GM10266 (cell line): ENCODE measurements around the gene CACNA1G.

Experiments used
- DNase-seq: peaks from one replicate; pipeline ENCODE4 v3.0.0; 2012; ENCODE audit errors: extremely low spot score
- TF ChIP-seq, protein P1 (sequence below): IDR thresholded peaks from 2 replicates; pipeline ENCODE4 v1.5.1; 2012; ENCODE audit warnings: mild to moderate bottlenecking, low read depth; ENCODE audit not compliant: control insufficient read depth, insufficient read depth; ENCODE audit errors: missing control alignments

The CACNA1G gene

DNA sequence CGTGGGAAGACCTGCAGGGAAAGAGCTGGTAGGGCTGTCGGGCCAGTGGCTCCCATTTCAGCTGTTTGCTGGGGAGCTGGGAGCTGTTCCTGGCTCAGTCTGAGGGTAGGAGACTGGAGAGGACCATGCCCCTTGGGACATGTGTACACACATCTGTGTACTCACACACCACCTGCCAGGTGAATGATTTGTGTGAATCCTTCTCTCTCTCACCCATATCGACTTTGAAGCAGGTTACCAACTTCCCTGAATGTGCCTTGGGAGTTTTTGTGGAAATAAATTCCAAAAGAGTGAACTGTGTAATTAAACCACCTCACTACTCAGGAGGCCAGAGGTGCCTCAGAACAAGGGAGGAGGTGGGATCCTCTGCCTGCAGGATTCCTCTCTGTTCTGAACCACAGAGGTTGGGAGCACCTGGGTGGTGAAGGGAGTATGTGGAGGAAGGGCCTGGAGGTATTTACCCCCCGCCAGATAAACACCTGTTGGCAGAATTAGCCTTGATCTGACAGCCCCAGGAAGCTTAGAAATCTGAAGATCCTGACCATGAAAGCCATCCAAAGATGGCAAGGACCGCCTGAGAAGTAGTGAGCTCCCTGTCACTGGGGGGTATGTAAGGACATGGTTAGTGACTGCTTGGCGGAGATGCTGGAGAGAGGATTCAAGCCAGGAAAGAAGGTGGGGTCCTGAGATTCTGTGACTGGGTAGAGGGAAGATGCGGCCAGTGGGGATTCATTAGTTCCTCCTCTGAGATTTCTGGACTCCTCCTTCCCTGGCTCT lies 77.5 kb downstream of the CACNA1G start:
- TF ChIP-seq, protein P1, sequence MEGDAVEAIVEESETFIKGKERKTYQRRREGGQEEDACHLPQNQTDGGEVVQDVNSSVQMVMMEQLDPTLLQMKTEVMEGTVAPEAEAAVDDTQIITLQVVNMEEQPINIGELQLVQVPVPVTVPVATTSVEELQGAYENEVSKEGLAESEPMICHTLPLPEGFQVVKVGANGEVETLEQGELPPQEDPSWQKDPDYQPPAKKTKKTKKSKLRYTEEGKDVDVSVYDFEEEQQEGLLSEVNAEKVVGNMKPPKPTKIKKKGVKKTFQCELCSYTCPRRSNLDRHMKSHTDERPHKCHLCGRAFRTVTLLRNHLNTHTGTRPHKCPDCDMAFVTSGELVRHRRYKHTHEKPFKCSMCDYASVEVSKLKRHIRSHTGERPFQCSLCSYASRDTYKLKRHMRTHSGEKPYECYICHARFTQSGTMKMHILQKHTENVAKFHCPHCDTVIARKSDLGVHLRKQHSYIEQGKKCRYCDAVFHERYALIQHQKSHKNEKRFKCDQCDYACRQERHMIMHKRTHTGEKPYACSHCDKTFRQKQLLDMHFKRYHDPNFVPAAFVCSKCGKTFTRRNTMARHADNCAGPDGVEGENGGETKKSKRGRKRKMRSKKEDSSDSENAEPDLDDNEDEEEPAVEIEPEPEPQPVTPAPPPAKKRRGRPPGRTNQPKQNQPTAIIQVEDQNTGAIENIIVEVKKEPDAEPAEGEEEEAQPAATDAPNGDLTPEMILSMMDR, result no peak
- no peak for DNase-seq

DNA sequence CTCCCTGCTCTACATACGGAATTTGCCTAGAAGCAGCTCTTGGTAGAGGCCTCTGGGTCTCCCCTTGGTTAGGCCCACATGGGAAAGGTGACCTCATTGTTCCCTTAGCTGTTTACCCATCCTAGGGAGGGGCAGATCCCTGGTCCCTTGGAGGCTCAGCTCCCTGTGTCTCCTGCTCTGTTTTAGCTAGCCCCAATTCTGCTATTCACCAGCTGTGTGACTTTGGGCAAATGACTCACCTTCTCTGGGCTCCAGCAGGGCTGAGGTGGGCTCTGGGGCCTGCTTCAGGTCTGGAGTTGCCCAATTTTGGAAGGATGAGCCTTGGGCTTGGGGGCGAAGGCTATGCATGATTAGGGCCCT lies 78.1 kb downstream of the CACNA1G start:
- TF ChIP-seq, protein P1, result no peak
- no peak for DNase-seq

DNA sequence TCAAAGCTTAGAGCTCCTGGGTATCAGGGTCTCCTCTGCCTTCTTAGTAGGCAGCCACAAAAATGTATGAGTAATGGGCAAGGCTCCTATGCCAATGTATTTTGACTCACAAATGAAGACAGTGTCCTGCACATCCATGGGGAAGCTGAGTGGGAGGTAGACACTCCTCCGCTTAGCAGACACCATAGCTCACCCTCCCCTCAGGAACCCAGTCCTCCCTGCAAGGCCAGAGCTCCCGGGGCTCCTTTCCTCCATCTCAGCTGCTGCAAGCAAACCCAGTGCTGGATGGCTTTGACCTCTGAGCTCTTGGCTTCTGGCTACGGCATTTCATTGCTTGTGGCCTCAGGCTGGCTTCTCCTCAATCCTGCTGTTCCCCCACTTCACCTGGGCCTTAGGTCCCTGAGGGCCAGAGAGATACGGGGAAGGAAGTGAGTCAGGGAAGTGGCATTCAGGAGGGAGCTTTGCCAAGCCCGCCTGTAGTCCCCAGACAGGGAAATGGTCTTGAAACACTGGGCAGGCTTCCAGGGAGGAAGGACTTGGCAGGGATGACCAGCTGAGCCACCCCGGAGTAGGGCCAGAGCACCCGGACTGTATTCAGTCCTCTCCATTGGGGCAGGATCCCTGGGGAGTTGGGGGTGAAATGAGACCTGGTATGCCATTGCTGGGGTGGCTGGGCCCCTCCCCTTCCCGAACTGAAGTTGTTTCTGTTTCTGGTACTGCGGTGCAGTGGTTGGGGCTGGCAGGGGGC lies 78.6 kb downstream of the CACNA1G start:
- TF ChIP-seq, protein P1, result no peak
- no peak for DNase-seq

DNA sequence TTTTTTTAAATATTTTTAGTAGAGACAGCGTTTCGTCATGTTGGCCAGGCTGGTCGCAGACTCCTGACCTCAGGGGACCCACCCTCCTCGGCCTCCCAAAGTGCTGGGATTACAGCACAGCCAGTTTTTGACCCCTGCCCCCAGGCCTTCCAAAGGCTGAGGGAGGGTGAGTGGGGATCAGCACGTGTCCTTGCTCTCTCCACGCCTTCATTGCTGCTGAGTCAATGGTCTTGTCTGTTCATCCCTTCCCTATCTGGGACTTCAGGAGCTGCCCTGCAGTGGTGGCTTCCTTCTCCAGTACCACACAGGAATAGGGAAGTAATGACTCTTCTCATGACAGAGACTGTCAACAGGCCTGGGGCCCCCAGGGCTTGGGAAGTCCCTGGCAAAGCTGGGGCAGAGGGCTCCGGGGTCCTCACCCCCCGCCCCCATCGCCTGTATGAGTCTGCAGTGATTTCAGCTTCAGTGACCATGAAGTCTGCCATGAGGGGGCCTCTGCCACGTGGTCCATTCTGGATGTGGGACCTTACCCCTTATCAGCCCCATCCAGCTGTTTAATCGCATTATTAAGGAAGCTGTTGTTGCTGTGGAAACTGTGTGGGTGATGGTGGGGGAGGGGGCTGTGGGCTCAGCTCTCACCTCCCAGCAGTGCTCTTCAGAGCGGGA lies 80.3 kb downstream of the CACNA1G start:
- DNase-seq, result no peak
- TF ChIP-seq, protein P1, result no peak

DNA sequence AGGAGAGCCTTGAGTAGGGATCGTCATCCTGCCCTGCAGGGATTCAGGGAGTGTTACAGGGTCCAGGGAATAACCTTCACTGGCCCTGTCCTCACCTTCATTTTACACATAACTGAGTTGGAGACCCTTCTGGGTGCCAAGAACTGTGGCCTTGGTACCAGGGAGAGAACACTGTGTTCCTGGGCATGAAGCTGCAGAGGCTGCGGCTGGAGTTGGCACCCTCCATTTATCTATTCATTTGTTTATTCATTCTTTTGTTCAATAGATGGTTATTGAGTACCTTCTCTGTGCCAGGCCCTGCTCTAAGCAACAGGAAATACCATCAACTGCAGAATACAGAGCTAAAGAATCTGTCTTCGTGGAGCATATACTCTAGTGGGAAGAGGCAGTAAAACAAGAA lies 80.8 kb downstream of the CACNA1G start:
- DNase-seq, result no peak
- TF ChIP-seq, protein P1, result no peak

DNA sequence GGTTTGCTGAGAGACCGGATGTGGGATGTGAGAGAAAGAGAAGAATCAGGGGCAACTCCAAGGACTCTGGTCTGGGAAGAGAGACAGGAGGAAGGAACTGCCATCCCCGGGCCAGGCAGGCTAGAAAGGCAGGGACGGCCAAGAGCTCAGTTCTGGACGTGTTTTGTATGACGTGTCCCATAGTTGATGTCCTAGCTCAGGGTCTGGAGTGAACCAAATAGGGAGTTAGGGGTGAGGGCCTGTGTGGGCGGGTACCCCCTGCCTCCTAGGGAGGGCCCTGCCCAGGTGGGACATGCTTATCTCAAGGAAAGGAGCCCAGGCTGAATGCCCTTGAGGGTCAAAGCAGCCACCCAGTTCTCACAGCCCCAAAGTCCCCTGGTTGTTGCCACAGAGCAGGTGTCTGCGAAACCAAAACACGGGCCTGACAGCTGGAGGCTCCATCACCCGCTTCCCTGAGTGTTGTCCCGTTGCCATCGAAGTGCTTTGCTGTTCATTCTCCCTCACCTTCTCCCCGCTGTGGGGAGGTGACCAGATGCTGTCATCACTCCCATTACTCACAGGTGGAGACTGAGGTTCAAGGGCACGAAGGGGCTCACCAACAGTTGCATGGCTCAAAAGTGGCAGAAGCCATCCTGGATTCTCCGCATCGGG lies 81.7 kb downstream of the CACNA1G start:
- no peak for DNase-seq
- TF ChIP-seq, protein P1, result no peak
